ENCODE measurements around the gene CLDN6. TPM values are rescaled to one million over a fixed set of nuclear protein-coding genes. Genes with fewer than 3 reads are reported as not detected.

CLDN6 gene
- total RNA-seq, 2 experiments from 2014 or later, result not detected

- peaks cover 4% of the 10 kb centered on the region for H3K27me3 Mint-ChIP-seq
- H3K4me3 Mint-ChIP-seq, result peak overlapping the region; percentile 1
- no peak for DNase-seq
- no peaks in the 10 kb centered on the region for H3K9me3 Mint-ChIP-seq
- H3K27ac Mint-ChIP-seq, result no peak overlapping the region
- peaks cover 15% of the 10 kb centered on the region for H3K36me3 Mint-ChIP-seq
- peaks cover 5% of the 10 kb centered on the region for H3K4me1 Mint-ChIP-seq
These were observed 35.6 kb downstream of the CLDN6 start for GRCh38 chr16:2982402-2982801.

- Mint-ChIP-seq H3K9me3 (no peaks in the 10 kb centered on the region), H3K36me3 (peaks cover 20% of the 10 kb centered on the region), H3K4me1 (peaks cover 5% of the 10 kb centered on the region), H3K27ac (peak overlapping the region; percentile 26), H3K4me3 (peak overlapping the region; percentile 89), H3K27me3 (peaks cover 4% of the 10 kb centered on the region)
- no peak for DNase-seq
These were observed 36.1 kb downstream of the CLDN6 start for GRCh38 chr16:2981899-2982250.

- Mint-ChIP-seq H3K27me3 (peaks cover 4% of the 10 kb centered on the region), H3K9me3 (no peaks in the 10 kb centered on the region), H3K4me1 (peaks cover 5% of the 10 kb centered on the region), H3K36me3 (peaks cover 21% of the 10 kb centered on the region), H3K27ac (peak overlapping the region; percentile 86), H3K4me3 (peak overlapping the region; percentile 89)
- DNase-seq, result no peak
These were observed 36.6 kb downstream of the CLDN6 start for GRCh38 chr16:2981177-2981898.

- H3K27me3 Mint-ChIP-seq, result peaks cover 4% of the 10 kb centered on the region
- peak; percentile 99 for DNase-seq
These were observed 37.5 kb downstream of the CLDN6 start, which contains the start of gene PKMYT1 for GRCh38 chr16:2980227-2981176. Gene PKMYT1 (minus strand): TSS chr16:2980446. CDS start chr16:2979657, 789 bp downstream.

GRCh38 chr16:2979669-2980226 is 38.2 kb downstream of the CLDN6 start:
- DNase-seq, result peak; percentile 49
- Mint-ChIP-seq H3K4me3 (peak overlapping the region; percentile 89), H3K36me3 (peaks cover 26% of the 10 kb centered on the region), H3K27ac (peak overlapping the region; percentile 90), H3K27me3 (peaks cover 4% of the 10 kb centered on the region), H3K9me3 (no peaks in the 10 kb centered on the region), H3K4me1 (peaks cover 5% of the 10 kb centered on the region)

More at GRCh38 chr16:2980227-2981176, 37.5 kb downstream of the CLDN6 start, which contains the start of gene PKMYT1:
- no peaks in the 10 kb centered on the region for H3K9me3 Mint-ChIP-seq
- H3K4me1 Mint-ChIP-seq, result peaks cover 5% of the 10 kb centered on the region
- peak within 1 kb of the TSS; percentile 89 for H3K4me3 Mint-ChIP-seq
- H3K36me3 Mint-ChIP-seq, result peaks cover 26% of the 10 kb centered on the region
- peak within 1 kb of the TSS; percentile 90 for H3K27ac Mint-ChIP-seq

- Mint-ChIP-seq H3K27ac (no peak overlapping the region), H3K4me1 (peaks cover 2% of the 10 kb centered on the region), H3K36me3 (peaks cover 31% of the 10 kb centered on the region), H3K27me3 (peaks cover 3% of the 10 kb centered on the region), H3K4me3 (no peak overlapping the region), H3K9me3 (no peaks in the 10 kb centered on the region)
- DNase-seq, result no peak
These were observed 40.5 kb downstream of the CLDN6 start for GRCh38 chr16:2977440-2977839.

- peaks cover 3% of the 10 kb centered on the region for H3K4me1 Mint-ChIP-seq
- DNase-seq, result no peak
- no peaks in the 10 kb centered on the region for H3K9me3 Mint-ChIP-seq
- no peak overlapping the region for H3K27ac Mint-ChIP-seq
- no peak overlapping the region for H3K4me3 Mint-ChIP-seq
- peaks cover 36% of the 10 kb centered on the region for H3K36me3 Mint-ChIP-seq
- H3K27me3 Mint-ChIP-seq, result no peaks in the 10 kb centered on the region
These were observed 41.3 kb downstream of the CLDN6 start for GRCh38 chr16:2976673-2977072.

GRCh38 chr16:2976201-2976600 is 41.8 kb downstream of the CLDN6 start:
- Mint-ChIP-seq H3K4me3 (no peak overlapping the region), H3K27me3 (no peaks in the 10 kb centered on the region), H3K4me1 (peaks cover 3% of the 10 kb centered on the region), H3K27ac (no peak overlapping the region), H3K36me3 (peaks cover 36% of the 10 kb centered on the region), H3K9me3 (no peaks in the 10 kb centered on the region)
- DNase-seq, result no peak

- Mint-ChIP-seq H3K27ac (no peak overlapping the region), H3K4me1 (peaks cover 10% of the 10 kb centered on the region), H3K36me3 (peaks cover 44% of the 10 kb centered on the region), H3K4me3 (no peak overlapping the region), H3K9me3 (no peaks in the 10 kb centered on the region), H3K27me3 (peaks cover 7% of the 10 kb centered on the region)
- DNase-seq, result no peak
These were observed 42.7 kb downstream of the CLDN6 start for GRCh38 chr16:2975161-2975795.

GRCh38 chr16:2974319-2975056 is 43.5 kb downstream of the CLDN6 start:
- Mint-ChIP-seq H3K4me3 (no peak overlapping the region), H3K27me3 (peaks cover 7% of the 10 kb centered on the region), H3K9me3 (no peaks in the 10 kb centered on the region), H3K36me3 (peaks cover 41% of the 10 kb centered on the region), H3K27ac (no peak overlapping the region), H3K4me1 (peaks cover 10% of the 10 kb centered on the region)
- DNase-seq, result no peak

- Mint-ChIP-seq H3K27me3 (peaks cover 7% of the 10 kb centered on the region), H3K4me3 (no peak overlapping the region), H3K9me3 (no peaks in the 10 kb centered on the region), H3K4me1 (peaks cover 10% of the 10 kb centered on the region), H3K36me3 (peaks cover 38% of the 10 kb centered on the region), H3K27ac (no peak overlapping the region)
- DNase-seq, result no peak
These were observed 44.2 kb downstream of the CLDN6 start for GRCh38 chr16:2973605-2974318.

GRCh38 chr16:2973093-2973492 is 44.9 kb downstream of the CLDN6 start:
- peaks cover 36% of the 10 kb centered on the region for H3K36me3 Mint-ChIP-seq
- H3K27ac Mint-ChIP-seq, result no peak overlapping the region
- H3K4me1 Mint-ChIP-seq, result peaks cover 17% of the 10 kb centered on the region
- no peaks in the 10 kb centered on the region for H3K9me3 Mint-ChIP-seq
- peaks cover 13% of the 10 kb centered on the region for H3K27me3 Mint-ChIP-seq
- DNase-seq, result no peak
- no peak overlapping the region for H3K4me3 Mint-ChIP-seq

- DNase-seq, result no peak
- H3K4me3 Mint-ChIP-seq, result peak overlapping the region; percentile 16
- no peaks in the 10 kb centered on the region for H3K9me3 Mint-ChIP-seq
- H3K36me3 Mint-ChIP-seq, result peaks cover 30% of the 10 kb centered on the region
- H3K4me1 Mint-ChIP-seq, result peaks cover 17% of the 10 kb centered on the region
- H3K27me3 Mint-ChIP-seq, result peaks cover 17% of the 10 kb centered on the region
- peak overlapping the region; percentile 36 for H3K27ac Mint-ChIP-seq
These were observed 45.8 kb downstream of the CLDN6 start for GRCh38 chr16:2971985-2972784.

Measured in activated naive CD8-positive, alpha-beta T cell treated with anti-CD3 and anti-CD28 coated beads for 36 hours (primary cell).